Calu3 (cell line): ENCODE data around the gene EID3. TPM values are rescaled to one million over a fixed set of nuclear protein-coding genes. Genes with fewer than 3 reads are reported as not detected.

ENCODE experiments used
- BruUV-seq: library from RNA; stranded (reverse); fragments of 400-500 nt; replicated peaks from 2 replicates; lab custom pipeline; 2021; lab: Mats Ljungman, UMichigan
- CTCF ChIA-PET: fragments of 300-600 bp; sonication (Branson Sonifier 250); formaldehyde crosslinking; loops from one replicate; lab custom pipeline; 2022; ENCODE audit warnings: antibody characterized with exemption; lab: Charles Lee
- DNase-seq: peaks from one replicate; pipeline ENCODE4 v3.0.0; 2022
- H3K27ac Mint-ChIP-seq: one replicate; pipeline ENCODE4 v1.8.0; 2022; ENCODE audit warnings: mixed read lengths; ENCODE audit not compliant: unreplicated experiment
- H3K27me3 Mint-ChIP-seq: one replicate; pipeline ENCODE4 v1.8.0; 2022; ENCODE audit warnings: mixed read lengths; ENCODE audit not compliant: unreplicated experiment
- H3K36me3 Mint-ChIP-seq: one replicate; pipeline ENCODE4 v1.8.0; 2022; ENCODE audit warnings: mild to moderate bottlenecking, moderate library complexity, mixed read lengths; ENCODE audit not compliant: insufficient read depth, unreplicated experiment
- H3K4me1 Mint-ChIP-seq: one replicate; pipeline ENCODE4 v1.8.0; 2022; ENCODE audit warnings: mild to moderate bottlenecking, low read depth, mixed read lengths; ENCODE audit not compliant: unreplicated experiment
- H3K4me3 Mint-ChIP-seq: one replicate; pipeline ENCODE4 v1.8.0; 2022; ENCODE audit warnings: mild to moderate bottlenecking, low read depth, moderate library complexity, mixed read lengths; ENCODE audit not compliant: unreplicated experiment
- H3K9me3 Mint-ChIP-seq: one replicate; pipeline ENCODE4 v1.8.0; 2022; ENCODE audit warnings: low read depth, mixed read lengths; ENCODE audit not compliant: unreplicated experiment
- CTCF ChIP-seq: fragments of 200-600 bp; IDR thresholded peaks from one replicate; pipeline ENCODE4 v1.8.0; 2022; ENCODE audit warnings: antibody characterized with exemption; ENCODE audit not compliant: unreplicated experiment
- intact Hi-C: fragments of 100-400 bp; cut with micrococcal nuclease; formaldehyde crosslinking; loops from one replicate; pipeline ENCODE4 v1.10.0; 2022; ENCODE audit not compliant: unreplicated experiment
- total RNA-seq: library from RNA; stranded (reverse); gene quantifications from 2 replicates; pipeline ENCODE4 v1.2.3, GENCODE V29; 2022

The EID3 gene
- total RNA-seq, 1 experiment from 2014 or later: 5.5 TPM

GRCh38 chr12:104286516-104287482 is 16.7 kb upstream of the EID3 start:
- H3K4me1 Mint-ChIP-seq: peaks cover 40% of the 10 kb centered on the region
- H3K9me3 Mint-ChIP-seq: no peaks in the 10 kb centered on the region
- peak overlapping the region; percentile 99 for H3K4me3 Mint-ChIP-seq
- intact Hi-C loops: loop anchor here (1.0 to 10.0 kb wide), 2 partner anchors 67 to 668 kb away; partner anchors contain the start of gene SLC41A2
- no peak for TF ChIP-seq CTCF
- CTCF ChIA-PET: interaction anchor here (0.6 to 5.2 kb wide), 6 partner anchors 8 to 1051 kb away, joined by 3 to 26 read pairs (median 6); partner anchors contain the start of gene TXNRD1
- H3K36me3 Mint-ChIP-seq: peaks cover 62% of the 10 kb centered on the region
- BruUV-seq: TSS peak; percentile 76
- H3K27ac Mint-ChIP-seq: peak overlapping the region; percentile 99
- H3K27me3 Mint-ChIP-seq: no peaks in the 10 kb centered on the region
- DNase-seq: peak; percentile 94

DNA sequence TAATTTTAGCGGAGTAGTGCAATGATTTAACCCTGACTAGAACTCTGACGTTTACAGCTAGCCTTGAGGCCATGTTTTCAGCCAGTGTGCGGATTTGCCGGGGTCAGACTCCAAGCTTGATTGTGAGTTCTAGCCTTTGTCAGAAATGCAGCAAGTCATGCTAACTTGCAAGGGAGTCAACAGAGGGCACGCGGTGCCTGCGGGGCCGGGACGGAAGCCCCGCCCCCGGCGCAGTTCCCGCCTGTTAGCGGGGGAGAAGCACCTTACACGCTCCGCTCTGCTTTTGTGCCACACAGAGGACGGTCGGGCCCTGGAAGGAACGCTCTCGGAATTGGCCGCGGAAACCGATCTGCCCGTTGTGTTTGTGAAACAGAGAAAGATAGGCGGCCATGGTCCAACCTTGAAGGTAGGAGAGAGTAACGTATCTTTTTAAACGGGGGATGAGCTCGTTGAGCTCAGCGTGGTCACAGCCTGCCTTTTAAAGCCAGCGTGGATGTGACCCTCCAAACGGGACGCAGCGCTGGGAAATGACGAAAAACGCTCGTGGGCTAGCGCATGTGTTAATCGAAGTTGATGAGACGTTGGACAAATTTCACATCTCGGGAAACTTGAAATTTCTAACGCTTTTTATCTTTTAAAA is 14.8 kb upstream of the EID3 start:
- no peaks in the 10 kb centered on the region for H3K27me3 Mint-ChIP-seq
- H3K4me3 Mint-ChIP-seq: peak overlapping the region; percentile 99
- CTCF ChIA-PET: interaction anchor here (0.8 to 5.2 kb wide), 3 partner anchors 31 to 73 kb away, joined by 3 to 26 read pairs (median 6); partner anchors contain the start of gene TXNRD1
- no TSS peak for BruUV-seq
- DNase-seq: peak; percentile 89
- peak overlapping the region; percentile 99 for H3K27ac Mint-ChIP-seq
- peaks cover 55% of the 10 kb centered on the region for H3K4me1 Mint-ChIP-seq
- H3K36me3 Mint-ChIP-seq: peaks cover 82% of the 10 kb centered on the region
- intact Hi-C loops: loop anchor here (10.0 kb wide), 1 partner anchor 666 kb away; the partner anchor contains the start of gene SLC41A2
- H3K9me3 Mint-ChIP-seq: no peaks in the 10 kb centered on the region
- no peak for TF ChIP-seq CTCF

GRCh38 chr12:104290320-104290719 is 13.2 kb upstream of the EID3 start:
- H3K27me3 Mint-ChIP-seq: no peaks in the 10 kb centered on the region
- peak overlapping the region; percentile 99 for H3K4me3 Mint-ChIP-seq
- intact Hi-C loops: no loop called here
- DNase-seq: no peak
- H3K27ac Mint-ChIP-seq: no peak overlapping the region
- no peak for TF ChIP-seq CTCF
- peaks cover 55% of the 10 kb centered on the region for H3K4me1 Mint-ChIP-seq
- CTCF ChIA-PET: interaction anchor here (0.6 to 5.2 kb wide), 5 partner anchors 14 to 794 kb away, joined by 3 to 26 read pairs (median 4); partner anchors contain the start of gene ALDH1L2
- peaks cover 97% of the 10 kb centered on the region for H3K36me3 Mint-ChIP-seq
- H3K9me3 Mint-ChIP-seq: no peaks in the 10 kb centered on the region
- BruUV-seq: no TSS peak

GRCh38 chr12:104290855-104291254 is 12.7 kb upstream of the EID3 start:
- peak overlapping the region; percentile 99 for H3K4me3 Mint-ChIP-seq
- no peak for TF ChIP-seq CTCF
- H3K4me1 Mint-ChIP-seq: peaks cover 55% of the 10 kb centered on the region

More at GRCh38 chr12:104290855-104291254, 12.7 kb upstream of the EID3 start:
- H3K27me3 Mint-ChIP-seq: no peaks in the 10 kb centered on the region
- intact Hi-C loops: no loop called here
- BruUV-seq: no TSS peak
- no peaks in the 10 kb centered on the region for H3K9me3 Mint-ChIP-seq
- DNase-seq: no peak
- H3K27ac Mint-ChIP-seq: no peak overlapping the region
- CTCF ChIA-PET: interaction anchor here (0.6 to 5.2 kb wide), 3 partner anchors 15 to 71 kb away, joined by 3 to 26 read pairs (median 3); no protein-coding TSS in a partner anchor
- peaks cover 99% of the 10 kb centered on the region for H3K36me3 Mint-ChIP-seq
